Fibroblast of lung (primary cell): ENCODE measurements around the gene SPATA12.

ENCODE experiments used
- EZH2 ChIP-seq: IDR thresholded peaks from 2 replicates; pipeline ENCODE4 v1.5.1; 2012; ENCODE audit warnings: low read length, control low read depth, mild to moderate bottlenecking; ENCODE audit errors: missing control alignments
- TF ChIP-seq, protein P1 (sequence below), 2 donors: IDR thresholded peaks in 1 of 2; conservative IDR thresholded peaks in 1 of 2; 1 replicate in 1 of 2; 2 replicates in 1 of 2; pipeline ENCODE4 v1.5.1; 2011 to 2012; ENCODE audit warnings: low read length in 2 of 2, control low read depth in 1 of 2, inconsistent platforms in 1 of 2, low read depth in 1 of 2, mild to moderate bottlenecking in 1 of 2

DNA sequence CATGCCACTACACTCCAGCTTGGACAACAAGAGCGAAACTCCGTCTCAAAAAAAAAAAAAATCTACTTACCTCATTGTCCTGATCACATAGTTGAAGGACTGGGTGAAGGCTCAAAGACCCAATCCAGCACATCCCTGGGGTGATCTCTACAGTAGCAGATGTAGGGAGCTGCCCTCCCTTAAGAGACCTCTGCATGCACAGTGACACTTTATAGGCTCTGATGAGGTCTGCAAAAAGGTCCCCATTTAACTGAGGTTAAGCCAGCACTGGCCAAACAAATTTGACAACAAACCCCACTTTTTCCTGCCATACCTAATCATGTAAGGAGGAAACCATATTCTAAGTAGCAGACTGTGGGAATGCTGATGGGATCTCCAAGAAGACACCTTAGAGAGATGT, 31.1 kb upstream of the SPATA12 start:
- no peak for TF ChIP-seq EZH2
- TF ChIP-seq, protein P1, sequence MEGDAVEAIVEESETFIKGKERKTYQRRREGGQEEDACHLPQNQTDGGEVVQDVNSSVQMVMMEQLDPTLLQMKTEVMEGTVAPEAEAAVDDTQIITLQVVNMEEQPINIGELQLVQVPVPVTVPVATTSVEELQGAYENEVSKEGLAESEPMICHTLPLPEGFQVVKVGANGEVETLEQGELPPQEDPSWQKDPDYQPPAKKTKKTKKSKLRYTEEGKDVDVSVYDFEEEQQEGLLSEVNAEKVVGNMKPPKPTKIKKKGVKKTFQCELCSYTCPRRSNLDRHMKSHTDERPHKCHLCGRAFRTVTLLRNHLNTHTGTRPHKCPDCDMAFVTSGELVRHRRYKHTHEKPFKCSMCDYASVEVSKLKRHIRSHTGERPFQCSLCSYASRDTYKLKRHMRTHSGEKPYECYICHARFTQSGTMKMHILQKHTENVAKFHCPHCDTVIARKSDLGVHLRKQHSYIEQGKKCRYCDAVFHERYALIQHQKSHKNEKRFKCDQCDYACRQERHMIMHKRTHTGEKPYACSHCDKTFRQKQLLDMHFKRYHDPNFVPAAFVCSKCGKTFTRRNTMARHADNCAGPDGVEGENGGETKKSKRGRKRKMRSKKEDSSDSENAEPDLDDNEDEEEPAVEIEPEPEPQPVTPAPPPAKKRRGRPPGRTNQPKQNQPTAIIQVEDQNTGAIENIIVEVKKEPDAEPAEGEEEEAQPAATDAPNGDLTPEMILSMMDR (conservative IDR thresholded peaks at IDR 0.05 in 1 of 2, IDR thresholded peaks at IDR 0.05 in 1 of 2; ENCODE audit: low read depth in 1 of 2, low read length in 2 of 2) = no peak
